ENCODE data around the gene EXOC3L1. TPM values are rescaled to one million over a fixed set of nuclear protein-coding genes. Genes with fewer than 3 reads are reported as not detected.

EXOC3L1 gene
- total and polyA plus RNA-seq, 2 of the 4 experiments (the other 2 are of a cell fraction), result not detected

- 12% methylated on average over 42 of the region's 59 CpGs; no CpG with 5 or more reads in 1 of the 2 experiments for WGBS, 2 experiments (ENCODE audit: extremely low coverage in 2 of 2, insufficient read length in 1 of 2)
- peaks cover 19 to 31% of the 10 kb centered on the region in 2 experiments for H3K79me1 ChIP-seq (ENCODE audit: low read depth in 1 of 2, low read length in 2 of 2)
Observed at GRCh38 chr16:67184453-67184994, 5.4 kb downstream of the EXOC3L1 start.

More at GRCh38 chr16:67184453-67184994, 5.4 kb downstream of the EXOC3L1 start:
- ATAC-seq (ENCODE audit: low read depth), result no peak
- Histone ChIP-seq H3K4me2 (ENCODE audit: low read depth, low read length) (peak overlapping the region; percentile 65), H3K56ac (ENCODE audit: extremely low read depth, insufficient read depth, low read length) (no peak overlapping the region), H3K27ac (ENCODE audit: insufficient read depth, low read length) (no peak overlapping the region; the same call in 1 of the 2 replicates), H4K20me1 (ENCODE audit: insufficient read depth, low read length) (peaks cover 14% of the 10 kb centered on the region), H2BK20ac (ENCODE audit: low read depth, low read length) (no peak overlapping the region), H3K14ac (replicated peaks; ENCODE audit: low read depth, low read length) (no peak overlapping the region), H3K9me1 (ENCODE audit: insufficient read depth, low read length) (peaks cover 13% of the 10 kb centered on the region), H3K4ac (ENCODE audit: low read depth, low read length) (no peak overlapping the region), H4K91ac (ENCODE audit: insufficient read depth, low read depth, low read length) (no peak overlapping the region), H2BK120ac (ENCODE audit: low read depth, low read length) (no peak overlapping the region), H4K8ac (ENCODE audit: low read depth in 2 of 2, low read length in 2 of 2) (no peak overlapping the region), H3K9ac (ENCODE audit: low read depth, low read length) (no peak overlapping the region), H3K27me3 (ENCODE audit: control insufficient read depth, insufficient read depth, low read length) (no peaks in the 10 kb centered on the region), H3K4me3 (ENCODE audit: insufficient read depth, low read depth, low read length) (peak overlapping the region; percentile 62), H2BK5ac (ENCODE audit: low read depth, low read length, poor library complexity, severe bottlenecking) (peak overlapping the region; percentile 37), H2AK5ac (ENCODE audit: low read depth, low read length) (no peak overlapping the region), H3K23ac (ENCODE audit: low read depth, low read length) (0 out of 2 replicates have a peak overlapping the region, but pooled peaks have one; percentile 25), H3K36me3 (ENCODE audit: control insufficient read depth, insufficient read depth, low read length) (no peaks in the 10 kb centered on the region; the same call in 1 of the 2 replicates), H2BK15ac (ENCODE audit: low read depth, low read length) (no peak overlapping the region), H2AK9ac (replicated peaks; ENCODE audit: low read depth, low read length, poor library complexity) (no peak overlapping the region), H3K4me1 (ENCODE audit: control insufficient read depth, insufficient read depth, low read length) (peaks cover 11% of the 10 kb centered on the region), H4K5ac (ENCODE audit: low read depth, low read length) (no peak overlapping the region), H2AFZ (replicated peaks; ENCODE audit: low read length, poor library complexity) (peak overlapping the region; percentile 97), H3K18ac (ENCODE audit: low read depth, low read length) (no peak overlapping the region), H3K9me3 (ENCODE audit: control insufficient read depth, insufficient read depth, low read length) (no peaks in the 10 kb centered on the region)
- no peak for TF ChIP-seq CEBPB (IDR thresholded peaks at IDR 0.05; ENCODE audit: low read depth, low read length)
- TF ChIP-seq FOS (IDR thresholded peaks at IDR 0.05; ENCODE audit: low read depth, low read length), result no peak
- TF ChIP-seq MXI1 (IDR thresholded peaks at IDR 0.05; ENCODE audit: borderline replicate concordance, low read depth, low read length), result no peak
- no peak for TF ChIP-seq RAD21 (IDR thresholded peaks at IDR 0.05; ENCODE audit: low read length)
- TF ChIP-seq MAFK (IDR thresholded peaks at IDR 0.05; ENCODE audit: low read depth, low read length), result no peak
- TF ChIP-seq NFE2L2 (IDR thresholded peaks at IDR 0.05; ENCODE audit: low read depth, low read length), result no peak
- TF ChIP-seq POLR2A (IDR thresholded peaks at IDR 0.05; ENCODE audit: low read depth, low read length), result no peak
- no peak for TF ChIP-seq MAZ (IDR thresholded peaks at IDR 0.05; ENCODE audit: borderline replicate concordance, low read depth, low read length)
- TF ChIP-seq RFX5 (IDR thresholded peaks at IDR 0.05; ENCODE audit: low read depth, low read length), result no peak
- no peak for TF ChIP-seq CHD1 (IDR thresholded peaks at IDR 0.05; ENCODE audit: low read depth, low read length)
- dilution Hi-C loops (cut with HindIII; ENCODE audit: low sequenced_read_pairs, unreplicated experiment), result no loop called here
- in situ Hi-C loops (cut with MboI; ENCODE audit: low sequenced_read_pairs), result no loop called here
- DNase-seq, result no peak
- no TSS peak for BruUV-seq (replicated peaks)
- ChIA-PET POLR2A (ENCODE audit: unreplicated experiment) (no interaction called here), CTCF (interaction anchor here (0.6 to 1.5 kb wide), 11 partner anchors 8 to 354 kb away, joined by 3 to 8 read pairs (median 4); partner anchors contain the start of genes B3GNT9, FHOD1, NAE1 and NOL3)
- intact Hi-C loops (cut with micrococcal nuclease), result loop anchor here (10.0 kb wide), 1 partner anchor 170 kb away; no protein-coding TSS in a partner anchor
